Neural cell (in vitro differentiated cells): ENCODE results near the gene GPR142. TPM values are rescaled to one million over a fixed set of nuclear protein-coding genes. Genes with fewer than 3 reads are reported as not detected.

Source experiments
- H2AFZ ChIP-seq: fragments of 200-600, 300-800 bp; sonication (generic), shearing (Covaris generic); 2 replicates; pipeline ENCODE4 v1.6.0; 2014; ENCODE audit warnings: low read depth, mild to moderate bottlenecking, antibody characterized with exemption, low read length, moderate library complexity
- H3F3A ChIP-seq: fragments of 200-600 bp; shearing (Covaris generic); 2 replicates; pipeline ENCODE4 v1.6.1; 2016; ENCODE audit warnings: mild to moderate bottlenecking, moderate library complexity, mixed read lengths, antibody characterized with exemption, low read length; ENCODE audit not compliant: insufficient read depth, poor library complexity, severe bottlenecking
- H3K27ac ChIP-seq: fragments of 200-600, 300-800 bp; sonication (generic), shearing (Covaris generic); 2 replicates; pipeline ENCODE4 v1.5.1; 2014; ENCODE audit warnings: mild to moderate bottlenecking, low read length, moderate library complexity
- H3K27me3 ChIP-seq: fragments of 300-800, 200-600 bp; sonication (generic), shearing (Covaris generic); 2 replicates; pipeline ENCODE4 v1.6.0; 2014; ENCODE audit warnings: mild to moderate bottlenecking, low read depth, low read length, moderate library complexity; ENCODE audit not compliant: insufficient read depth
- H3K36me3 ChIP-seq: fragments of 300-800, 200-600 bp; sonication (generic), shearing (Covaris generic); 2 replicates; pipeline ENCODE4 v1.5.1; 2014; ENCODE audit warnings: mild to moderate bottlenecking, antibody characterized with exemption, low read length, moderate library complexity; ENCODE audit not compliant: insufficient read depth
- H3K4me2 ChIP-seq: fragments of 300-800, 200-600 bp; sonication (generic), shearing (Covaris generic); 2 replicates; pipeline ENCODE4 v1.6.0; 2014; ENCODE audit warnings: mild to moderate bottlenecking, low read length
- H3K4me3 ChIP-seq: fragments of 300-800, 200-600 bp; sonication (generic), shearing (Covaris generic); 2 replicates; pipeline ENCODE4 v1.5.1; 2014; ENCODE audit warnings: mild to moderate bottlenecking, low read length, moderate library complexity
- H3K79me2 ChIP-seq: fragments of 200-600 bp; shearing (Covaris generic); replicated peaks from 2 replicates; pipeline ENCODE4 v1.6.0; 2014; ENCODE audit warnings: mild to moderate bottlenecking, low read length, moderate library complexity; ENCODE audit not compliant: insufficient read depth
- H3K9ac ChIP-seq: fragments of 300-800, 200-600 bp; sonication (generic), shearing (Covaris generic); 2 replicates; pipeline ENCODE4 v1.6.1; 2016; ENCODE audit warnings: mild to moderate bottlenecking, low read length, mixed read lengths
- H3K9me2 ChIP-seq: fragments of 200-600 bp; shearing (Covaris generic); 2 replicates; pipeline ENCODE4 v1.6.1; 2016; ENCODE audit warnings: mild to moderate bottlenecking, low read length, mixed read lengths; ENCODE audit not compliant: insufficient read depth
- H3K9me3 ChIP-seq: fragments of 200-600, 300-800 bp; sonication (generic), shearing (Covaris generic); 2 replicates; pipeline ENCODE4 v1.6.1; 2016; ENCODE audit warnings: mild to moderate bottlenecking, mixed run types, low read length, moderate library complexity, mixed read lengths
- H4K20me1 ChIP-seq: fragments of 200-600 bp; shearing (Covaris generic); 2 replicates; pipeline ENCODE4 v1.6.1; 2016; ENCODE audit warnings: mild to moderate bottlenecking, mixed run types; ENCODE audit not compliant: insufficient read depth
- CTCF ChIP-seq: fragments of 450-650 bp; IDR thresholded peaks from 2 replicates; pipeline ENCODE4 v1.5.1; 2014; ENCODE audit warnings: antibody characterized with exemption, mild to moderate bottlenecking, moderate library complexity; ENCODE audit not compliant: poor library complexity, severe bottlenecking
- EP300 ChIP-seq: fragments of 450-650 bp; conservative IDR thresholded peaks from 2 replicates; pipeline ENCODE4 v1.6.1; 2014; ENCODE audit warnings: antibody characterized with exemption, mild to moderate bottlenecking, moderate library complexity; ENCODE audit not compliant: poor library complexity, severe bottlenecking
- EZH2 ChIP-seq: fragments of 200-600, 300-800 bp; shearing (Covaris generic), sonication (generic); IDR thresholded peaks from 2 replicates; pipeline ENCODE4 v1.6.1; 2014; ENCODE audit warnings: antibody characterized with exemption, low read length, borderline replicate concordance, mild to moderate bottlenecking; ENCODE audit not compliant: insufficient read depth, poor library complexity, severe bottlenecking
- MXI1 ChIP-seq: fragments of 450-650 bp; conservative IDR thresholded peaks from 2 replicates; pipeline ENCODE4 v1.6.1; 2014; ENCODE audit warnings: antibody characterized with exemption, mild to moderate bottlenecking; ENCODE audit not compliant: poor library complexity, severe bottlenecking
- POLR2AphosphoS5 ChIP-seq: IDR thresholded peaks from 2 replicates; pipeline ENCODE4 v1.6.1; 2012
- RAD21 ChIP-seq: fragments of 450-650 bp; conservative IDR thresholded peaks from 2 replicates; pipeline ENCODE4 v1.6.1; 2014; ENCODE audit warnings: antibody characterized with exemption, mild to moderate bottlenecking, moderate library complexity
- REST ChIP-seq: IDR thresholded peaks from 2 replicates; pipeline ENCODE4 v1.6.1; 2012; ENCODE audit warnings: borderline replicate concordance
- SMC3 ChIP-seq: fragments of 450-650 bp; conservative IDR thresholded peaks from 2 replicates; pipeline ENCODE4 v1.6.1; 2014; ENCODE audit warnings: antibody characterized with exemption, mild to moderate bottlenecking, moderate library complexity; ENCODE audit not compliant: poor library complexity
- TAF1 ChIP-seq: IDR thresholded peaks from 2 replicates; pipeline ENCODE4 v1.6.1; 2012; ENCODE audit warnings: low read depth
- polyA plus RNA-seq: library from polyadenylated mRNA; depleted of rRNA; stranded (reverse); fragments of >200 nt; gene quantifications from 2 replicates; pipeline ENCODE4 v1.2.3, GENCODE V29; 2014

Gene GPR142
- polyA plus RNA-seq, 1 donor from 2014 or later: not detected

- no peak overlapping the region for H3K27ac ChIP-seq
- TF ChIP-seq RAD21: no peak
- TF ChIP-seq EZH2: no peak
- TF ChIP-seq EP300: no peak
- no peak for TF ChIP-seq POLR2AphosphoS5
- no peak for TF ChIP-seq CTCF
- TF ChIP-seq SMC3: no peak
- TF ChIP-seq MXI1: no peak
- TF ChIP-seq REST: no peak
- no peak for TF ChIP-seq TAF1
- H3K27me3 ChIP-seq: peaks cover 18% of the 10 kb centered on the region
- no peak overlapping the region for H3K9ac ChIP-seq
- H3F3A ChIP-seq: no peaks in the 10 kb centered on the region
- H3K4me2 ChIP-seq: no peak overlapping the region
- H3K4me3 ChIP-seq: no peak overlapping the region
- H4K20me1 ChIP-seq: no peaks in the 10 kb centered on the region
- H3K9me3 ChIP-seq: no peaks in the 10 kb centered on the region
- no peaks in the 10 kb centered on the region for H3K9me2 ChIP-seq
- H3K79me2 ChIP-seq: no peaks in the 10 kb centered on the region
- H2AFZ ChIP-seq: no peak overlapping the region
- no peaks in the 10 kb centered on the region for H3K36me3 ChIP-seq
These were observed 19.7 kb upstream of the GPR142 start for GRCh38 chr17:74347646-74348045.

- TF ChIP-seq MXI1: no peak
- TF ChIP-seq TAF1: no peak
- TF ChIP-seq EP300: no peak
- no peak for TF ChIP-seq SMC3
- no peak for TF ChIP-seq RAD21
- no peak for TF ChIP-seq REST
- TF ChIP-seq POLR2AphosphoS5: no peak
- no peak for TF ChIP-seq CTCF
- no peak for TF ChIP-seq EZH2
- no peaks in the 10 kb centered on the region for H3K9me2 ChIP-seq
These were observed 18.2 kb upstream of the GPR142 start for GRCh38 chr17:74349120-74349519.

More at GRCh38 chr17:74349120-74349519, 18.2 kb upstream of the GPR142 start:
- Histone ChIP-seq H3K79me2 (no peaks in the 10 kb centered on the region), H4K20me1 (no peaks in the 10 kb centered on the region), H3K9ac (no peak overlapping the region), H3K27ac (no peak overlapping the region), H3K4me2 (no peak overlapping the region), H3K36me3 (no peaks in the 10 kb centered on the region), H3K9me3 (no peaks in the 10 kb centered on the region), H3K27me3 (peaks cover 27% of the 10 kb centered on the region), H3K4me3 (no peak overlapping the region), H3F3A (no peaks in the 10 kb centered on the region), H2AFZ (no peak overlapping the region)
